Astrocyte of the cerebellum (primary cell): Measurements from ENCODE around the gene COA4.

Source experiments
- DNase-seq: peaks from one replicate; pipeline ENCODE4 v3.0.0-alpha.2; 2011; ENCODE audit warnings: low read depth
- H3K4me3 ChIP-seq: 2 replicates; pipeline ENCODE4 v1.5.1; 2011; ENCODE audit warnings: mild to moderate bottlenecking, low read depth, low read length, moderate library complexity
- CTCF ChIP-seq: IDR thresholded peaks from 2 replicates; pipeline ENCODE4 v1.5.1; 2012; ENCODE audit warnings: low read length, low read depth, moderate library complexity, mild to moderate bottlenecking; ENCODE audit errors: missing control alignments
- in situ Hi-C: cut with HindIII; loops from 2 replicates; pipeline ENCODE4 v1.10.0; 2017; ENCODE audit warnings: low sequenced_read_pairs

COA4 gene

GRCh38 chr11:73833067-73833466 is 43.6 kb downstream of the COA4 start:
- TF ChIP-seq CTCF = no peak
- in situ Hi-C loops = no loop called here
- no peak for DNase-seq
- no peak overlapping the region for H3K4me3 ChIP-seq

GRCh38 chr11:73830261-73830660 is 46.4 kb downstream of the COA4 start:
- H3K4me3 ChIP-seq = no peak overlapping the region

More at GRCh38 chr11:73830261-73830660, 46.4 kb downstream of the COA4 start:
- TF ChIP-seq CTCF = no peak
- DNase-seq = no peak
- in situ Hi-C loops = no loop called here
